CD4-positive, alpha-beta T cell treated with Interleukin-6 for 4 hours (primary cell): ENCODE data around the gene ALDH1A3.

Experiments
- DNase-seq: peaks from one replicate; pipeline ENCODE4 v3.0.0-alpha.2; 2020; ENCODE audit warnings: mixed read lengths

ALDH1A3 gene

GRCh38 chr15:100885116-100885515 is 5.5 kb downstream of the ALDH1A3 start:
- DNase-seq: no peak

GRCh38 chr15:100885811-100886210 is 6.2 kb downstream of the ALDH1A3 start:
- no peak for DNase-seq

GRCh38 chr15:100887211-100887913 is 7.7 kb downstream of the ALDH1A3 start:
- no peak for DNase-seq

GRCh38 chr15:100889385-100890050 is 9.9 kb downstream of the ALDH1A3 start:
- DNase-seq: no peak

GRCh38 chr15:100890051-100890720 is 10.6 kb downstream of the ALDH1A3 start:
- no peak for DNase-seq

GRCh38 chr15:100890850-100891249 is 11.2 kb downstream of the ALDH1A3 start:
- DNase-seq: no peak

GRCh38 chr15:100891307-100892012 is 11.8 kb downstream of the ALDH1A3 start:
- DNase-seq: no peak

- no peak for DNase-seq
These were observed 12.4 kb downstream of the ALDH1A3 start for GRCh38 chr15:100892013-100892355.

- no peak for DNase-seq
These were observed 13.8 kb downstream of the ALDH1A3 start for GRCh38 chr15:100893261-100893963.

- no peak for DNase-seq
These were observed 14.3 kb downstream of the ALDH1A3 start for GRCh38 chr15:100893964-100894295.

GRCh38 chr15:100895721-100896120 is 16.1 kb downstream of the ALDH1A3 start:
- DNase-seq: no peak

GRCh38 chr15:100897221-100898151 is 17.9 kb downstream of the ALDH1A3 start:
- no peak for DNase-seq

GRCh38 chr15:100898152-100898490 is 18.5 kb downstream of the ALDH1A3 start:
- no peak for DNase-seq

- DNase-seq: no peak
These were observed 19.2 kb downstream of the ALDH1A3 start for GRCh38 chr15:100898661-100899462.

- DNase-seq: no peak
These were observed 20.0 kb downstream of the ALDH1A3 start for GRCh38 chr15:100899601-100900000.

- no peak for DNase-seq
These were observed 20.6 kb downstream of the ALDH1A3 start for GRCh38 chr15:100900136-100900794.

GRCh38 chr15:100900795-100901169 is 21.2 kb downstream of the ALDH1A3 start:
- DNase-seq: no peak

- DNase-seq: no peak
These were observed 21.7 kb downstream of the ALDH1A3 start for GRCh38 chr15:100901296-100901695.

GRCh38 chr15:100901702-100902435 is 22.2 kb downstream of the ALDH1A3 start:
- no peak for DNase-seq
